ENCODE results near the gene ZFAND2B. TPM values are rescaled to one million over a fixed set of nuclear protein-coding genes. Genes with fewer than 3 reads are reported as not detected.

The ZFAND2B gene, protein sequence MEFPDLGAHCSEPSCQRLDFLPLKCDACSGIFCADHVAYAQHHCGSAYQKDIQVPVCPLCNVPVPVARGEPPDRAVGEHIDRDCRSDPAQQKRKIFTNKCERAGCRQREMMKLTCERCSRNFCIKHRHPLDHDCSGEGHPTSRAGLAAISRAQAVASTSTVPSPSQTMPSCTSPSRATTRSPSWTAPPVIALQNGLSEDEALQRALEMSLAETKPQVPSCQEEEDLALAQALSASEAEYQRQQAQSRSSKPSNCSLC
- total RNA-seq: 24.5 and 25.9 TPM in 2 replicates

DNA sequence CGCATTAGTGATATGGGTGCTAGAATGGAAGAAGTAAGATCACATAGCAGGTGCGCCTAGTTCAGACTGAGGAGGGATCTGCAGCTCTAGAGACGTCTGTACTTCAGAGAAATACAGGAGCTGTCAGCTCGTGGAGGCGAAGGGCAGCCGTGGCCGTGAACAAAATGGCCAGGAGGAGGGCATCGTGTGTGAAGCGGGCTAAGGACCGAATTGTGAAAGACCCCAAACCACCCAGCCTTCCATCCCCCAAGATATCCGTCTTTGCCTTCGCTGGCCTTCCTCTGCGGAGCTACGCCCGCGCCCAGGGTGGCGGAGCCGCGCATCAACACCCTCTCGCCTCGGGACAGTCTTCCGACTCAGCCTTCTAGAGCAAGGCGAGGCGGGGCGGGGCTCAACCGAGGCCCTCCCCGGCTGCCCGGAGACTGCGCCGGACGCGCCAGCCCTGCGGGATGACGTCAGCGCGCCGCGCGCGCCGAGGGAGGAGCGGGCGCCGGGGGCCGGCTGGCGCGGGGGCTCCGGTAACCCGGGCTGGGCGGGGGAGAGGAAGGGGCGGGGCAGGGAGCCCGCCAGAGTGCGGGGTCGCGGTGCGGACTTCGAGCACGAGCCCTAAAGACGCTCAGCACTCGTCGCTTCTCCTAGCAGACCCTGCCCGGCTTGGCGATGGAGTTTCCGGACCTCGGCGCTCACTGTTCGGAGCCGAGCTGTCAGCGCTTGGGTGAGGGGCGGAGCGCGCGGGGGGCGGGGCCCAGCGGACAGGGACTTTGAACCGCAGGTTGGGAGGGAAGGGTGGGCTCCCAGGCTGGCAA lies at the start of gene ZFAND2B:
Gene ZFAND2B (plus strand): TSS at position 455 of the 806 bp plus-strand sequence. CDS start 206 bp downstream, at position 661.

DNA sequence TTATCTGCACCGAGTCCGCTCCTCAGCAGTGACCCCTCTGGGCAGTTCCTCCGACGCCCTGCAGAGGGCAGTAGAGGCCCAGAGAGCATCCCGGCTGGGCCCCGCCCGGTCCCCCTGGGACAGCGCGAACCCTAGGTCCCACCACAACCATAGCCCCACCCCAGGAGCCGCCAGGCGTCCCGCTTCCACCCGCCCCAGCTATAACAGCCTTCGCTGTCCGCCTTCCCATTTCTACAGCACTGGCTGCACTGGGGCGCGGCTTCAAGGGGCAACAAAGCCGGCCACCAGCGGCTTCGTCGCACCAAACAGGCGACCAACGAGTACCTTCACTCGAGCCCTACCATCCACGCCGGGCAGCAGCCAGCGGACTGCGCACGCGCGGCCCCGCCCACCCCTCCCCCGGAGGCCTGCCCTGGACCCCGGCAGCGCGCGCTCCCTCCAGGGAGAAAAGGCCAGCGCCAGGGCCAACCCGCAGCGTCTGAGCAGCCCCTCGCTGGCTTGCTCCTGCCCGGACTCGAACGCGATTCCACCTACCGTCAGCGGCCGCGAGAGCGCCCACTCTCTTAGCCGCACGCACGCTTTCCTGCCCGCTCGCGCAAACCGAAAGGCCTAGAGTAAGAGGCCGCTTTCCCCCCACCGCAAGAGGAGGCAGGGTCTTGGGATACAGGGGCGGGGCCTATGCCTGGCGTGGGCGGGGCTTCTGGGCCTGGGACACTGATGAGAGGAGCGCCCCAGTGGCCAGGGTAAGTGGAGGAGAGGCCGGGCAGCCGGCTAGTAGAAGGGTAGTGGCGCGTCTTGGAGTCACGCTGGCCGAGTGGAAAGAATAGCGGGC lies 46.2 kb upstream of the ZFAND2B start, which contains the start of gene NHEJ1:
Gene NHEJ1 (minus strand): TSS at position 630 of the 832 bp plus-strand sequence. CDS start 2,453 bp downstream, outside the sequence.

DNA sequence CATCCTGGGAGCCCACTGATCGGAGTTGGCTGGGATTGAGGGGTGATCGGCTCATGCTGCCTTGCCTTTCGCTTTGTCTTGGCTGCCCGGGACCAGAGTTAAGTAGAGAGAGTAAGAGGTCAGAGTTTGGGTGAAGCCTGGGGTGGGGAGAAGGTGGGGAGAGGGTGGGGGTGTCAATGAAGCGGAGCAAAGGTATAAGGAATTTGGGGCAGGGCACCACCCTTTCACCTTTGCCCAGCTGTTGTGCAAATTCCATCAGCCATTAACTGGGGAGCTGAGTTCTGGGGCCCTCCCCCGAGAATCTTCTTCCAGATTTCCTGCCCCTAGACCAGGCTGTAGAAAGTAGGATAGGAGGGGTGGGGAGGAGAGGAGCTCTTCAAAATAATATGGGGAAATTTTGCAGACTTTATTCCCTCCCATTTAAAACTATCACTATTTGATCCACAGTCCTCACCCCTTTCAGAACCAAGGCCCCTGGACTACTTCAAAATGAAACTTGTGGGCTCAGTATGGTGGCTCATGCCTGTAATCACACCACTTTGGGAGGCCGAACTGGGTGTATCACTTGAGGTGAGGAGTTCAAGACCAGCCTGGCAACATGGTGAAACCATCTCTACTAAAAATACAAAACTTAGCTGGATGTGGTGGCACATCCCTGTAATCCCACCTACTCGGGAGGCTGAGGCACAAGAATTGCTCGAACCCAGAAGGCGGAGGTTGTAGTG lies 36.5 kb upstream of the ZFAND2B start, which contains the start of gene SLC23A3:
Gene SLC23A3 (minus strand): TSS at position 100 of the 725 bp plus-strand sequence. CDS start 45 bp downstream, at position 55.

DNA sequence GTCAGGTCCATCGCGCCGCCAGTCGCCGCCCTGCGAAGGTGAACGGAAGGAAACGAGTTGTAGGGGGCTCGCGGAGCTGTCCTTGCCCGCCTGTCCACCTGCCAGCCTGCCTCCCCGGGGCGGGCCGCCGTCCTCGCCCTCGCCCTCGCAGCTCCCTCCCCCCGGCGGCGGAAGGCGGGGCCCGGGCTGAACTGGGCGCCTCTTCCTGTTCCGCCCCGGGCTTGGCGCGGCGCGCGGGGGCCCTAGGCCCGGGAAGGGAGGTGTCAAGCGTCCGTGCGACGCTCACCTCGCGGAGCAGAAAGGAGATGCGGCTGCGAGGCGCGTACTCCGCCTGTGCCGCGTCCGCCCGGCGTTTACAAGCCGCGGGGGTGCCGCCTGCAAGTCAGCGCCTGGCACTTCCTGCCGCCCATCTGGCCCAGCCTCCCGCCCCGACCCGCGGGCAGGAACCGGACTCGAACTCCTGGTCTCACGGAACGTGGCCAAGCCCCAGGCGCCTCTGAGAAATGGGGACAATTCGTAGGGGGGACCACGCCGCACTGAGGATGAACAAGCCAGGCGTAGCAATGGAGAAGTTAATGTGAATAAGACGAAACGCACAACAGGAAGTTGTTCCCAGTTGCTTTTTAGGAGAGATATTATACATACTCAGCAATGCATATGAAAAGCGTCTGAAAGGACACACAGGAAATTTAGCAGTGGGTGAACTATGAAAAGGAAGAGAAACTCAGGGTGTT lies 29.6 kb upstream of the ZFAND2B start, which contains the start of gene CNPPD1:
Gene CNPPD1 (minus strand): TSS at position 108 of the 734 bp plus-strand sequence. CDS start 97 bp downstream, at position 11.

DNA sequence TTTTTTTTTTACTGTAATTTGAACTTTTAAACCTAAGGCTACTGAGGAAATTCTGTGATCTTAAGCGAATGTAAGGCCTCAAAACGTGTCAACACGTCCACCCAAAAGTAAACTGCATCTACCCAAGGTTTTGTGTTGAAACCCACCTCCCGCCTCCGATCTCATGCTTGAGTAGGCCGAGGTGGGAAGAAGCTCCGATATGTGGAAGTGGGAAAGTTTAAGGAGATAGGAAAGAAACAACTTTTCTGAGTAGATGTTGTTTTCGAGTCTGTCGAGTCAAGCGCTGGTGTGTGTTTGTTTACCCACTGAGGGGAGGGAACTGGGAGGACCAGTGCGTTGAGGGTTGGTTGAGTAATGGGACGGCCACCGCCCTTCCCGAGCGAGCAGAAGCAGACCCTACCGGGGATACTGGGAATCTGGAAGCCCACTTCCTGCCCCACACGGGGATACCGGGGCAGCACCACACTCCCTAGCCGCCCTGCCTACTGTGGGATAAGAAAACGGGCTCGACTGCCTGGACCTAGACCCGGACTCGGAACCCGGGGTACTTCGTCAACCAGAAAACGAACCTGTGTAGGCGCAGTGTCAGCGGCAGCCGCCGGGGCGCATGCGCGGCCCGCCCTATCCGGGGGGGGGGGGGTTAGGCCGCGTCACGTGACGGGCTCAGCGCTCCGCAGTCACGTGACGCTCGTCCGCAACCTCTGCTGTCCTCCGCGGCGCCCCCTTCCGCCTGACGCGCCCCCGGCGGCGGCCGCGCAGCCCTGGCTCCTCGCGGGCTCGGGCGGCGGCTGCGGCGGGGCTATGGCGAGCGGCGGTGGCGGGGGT lies 28.8 kb upstream of the ZFAND2B start, which contains the start of gene RETREG2:
Gene RETREG2 (plus strand): TSS at position 724 of the 825 bp plus-strand sequence. CDS start 78 bp downstream, at position 802.

DNA sequence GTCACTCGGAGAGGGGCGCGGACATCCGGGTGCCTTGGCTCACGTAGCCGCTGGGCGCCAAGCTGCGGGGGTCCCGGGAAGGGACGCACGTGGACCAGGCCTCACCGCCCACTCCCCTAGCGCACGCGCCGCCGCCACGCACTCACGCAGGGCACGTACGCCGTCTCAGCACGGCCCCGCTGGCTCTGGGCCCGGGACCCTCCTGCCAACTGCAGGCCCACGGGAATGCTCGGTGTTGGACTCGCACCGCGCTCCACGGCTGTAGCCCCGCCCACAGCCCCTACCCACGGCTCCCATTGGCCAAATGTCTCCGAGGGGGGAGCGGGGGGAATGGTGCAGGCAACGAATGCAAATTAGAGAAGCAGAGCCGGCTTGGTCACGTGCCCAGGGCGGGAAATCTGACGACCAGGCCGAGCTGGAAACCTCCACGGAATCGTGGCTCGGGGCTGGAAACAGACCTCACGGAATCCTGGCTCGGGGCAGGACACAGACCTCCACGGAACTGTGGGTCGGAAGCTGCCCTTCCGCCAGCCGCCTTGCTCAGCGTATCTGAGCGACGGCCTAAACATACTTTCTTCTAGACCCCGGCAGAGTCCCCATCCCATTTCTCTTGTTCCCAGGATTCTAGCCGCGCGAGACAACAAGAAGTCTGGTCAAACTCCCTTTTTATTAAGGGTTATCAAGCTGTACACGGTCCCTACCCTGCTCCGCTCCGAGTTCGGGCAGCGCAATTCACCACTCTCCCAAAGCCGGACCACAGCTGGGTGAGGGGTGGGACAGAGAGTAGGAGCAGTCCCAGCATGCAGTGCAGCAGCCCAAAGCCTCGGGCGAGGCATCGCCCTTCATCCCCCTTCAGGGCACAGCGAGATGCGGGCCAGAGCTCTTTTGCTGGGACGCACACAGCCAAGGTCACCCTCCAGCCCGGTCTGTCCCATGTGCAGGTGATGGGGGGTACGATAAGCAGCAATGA lies 12.4 kb downstream of the ZFAND2B start, which contains the start of gene ABCB6:
Gene ABCB6 (minus strand): TSS at position 227 of the 970 bp plus-strand sequence. CDS start 285 bp downstream, outside the sequence.

DNA sequence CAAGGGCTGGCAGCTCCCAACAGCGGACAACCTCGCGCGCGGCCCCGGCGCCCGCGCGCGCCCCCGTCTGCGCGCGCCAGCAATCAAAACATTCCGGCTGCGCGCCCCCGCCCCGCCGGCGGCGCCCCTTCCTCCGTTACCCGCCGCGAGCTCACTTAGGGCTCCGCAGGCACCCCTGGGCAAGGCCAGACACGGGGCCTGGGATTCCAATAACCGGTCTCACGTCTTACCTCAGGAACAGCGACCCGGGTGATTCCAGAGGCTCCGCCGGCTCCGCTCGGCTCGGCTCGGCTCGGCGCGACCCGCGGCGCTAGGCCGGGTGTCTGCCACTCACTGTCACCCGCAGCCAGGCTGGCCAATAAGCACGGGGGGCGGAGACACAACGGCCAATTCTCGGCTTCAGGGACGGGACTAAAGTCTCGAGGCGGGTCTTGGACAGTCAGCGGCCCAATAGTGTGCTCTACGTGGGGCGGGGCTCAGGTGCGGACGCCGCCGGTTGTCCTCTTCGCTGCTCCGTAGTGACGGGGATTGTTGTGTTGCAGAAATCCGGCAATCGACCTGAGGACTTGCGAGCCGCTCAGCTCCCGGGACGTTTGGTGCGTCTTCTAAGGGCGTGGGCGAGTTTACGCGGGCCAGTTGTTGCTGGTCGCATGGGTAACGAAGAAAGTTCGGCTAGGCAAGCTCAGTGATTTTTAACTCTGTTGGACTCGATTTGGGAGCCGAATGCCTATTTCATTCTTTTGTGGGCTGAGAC lies 22.9 kb downstream of the ZFAND2B start, which contains the start of the genes ANKZF1 and ATG9A:
Gene ANKZF1 (plus strand): TSS at position 502 of the 754 bp plus-strand sequence. CDS start 452 bp downstream, outside the sequence.
Gene ATG9A (minus strand): TSS at position 332 of the 754 bp plus-strand sequence. CDS start 1,612 bp downstream, outside the sequence.

DNA sequence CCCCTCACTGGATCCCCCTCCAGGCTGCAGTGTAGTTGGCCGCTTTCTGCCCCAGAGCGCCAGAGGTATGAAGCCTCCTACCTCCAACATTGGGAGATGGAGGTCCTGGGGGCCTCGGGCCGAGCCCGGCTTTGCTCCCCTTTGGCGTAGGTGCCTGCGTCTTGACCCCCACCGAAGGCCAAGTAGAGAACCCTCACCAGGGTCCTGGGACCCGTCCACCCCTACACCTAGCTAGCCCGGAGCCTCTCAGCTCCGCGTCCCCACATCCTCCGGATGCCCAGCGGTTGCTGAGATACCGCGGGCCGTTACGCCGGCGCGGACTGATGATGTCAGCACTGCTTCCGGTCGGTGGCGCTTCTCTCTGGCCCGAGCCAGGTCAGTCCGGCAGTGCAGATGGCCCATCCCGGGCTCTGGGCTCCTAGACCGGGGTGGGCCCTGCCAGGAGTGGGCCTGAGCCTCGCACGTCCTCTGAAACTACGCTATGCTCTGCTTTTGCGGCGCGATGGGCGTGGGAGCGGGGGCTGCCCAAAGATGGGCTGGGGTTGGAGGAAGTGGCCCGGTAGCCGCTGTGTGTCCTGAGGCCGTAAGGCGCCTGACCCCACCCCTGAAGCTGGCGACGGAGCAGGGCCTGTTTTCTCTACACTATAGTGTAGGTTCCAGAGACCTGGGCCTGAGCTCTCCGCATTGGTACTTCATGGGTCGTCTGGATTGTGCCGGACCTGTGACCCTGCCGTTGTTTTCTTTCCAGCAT lies 38.7 kb downstream of the ZFAND2B start, which contains the start of the genes GLB1L and STK16:
Gene GLB1L (minus strand): TSS at position 297 of the 751 bp plus-strand sequence. CDS start 1,871 bp downstream, outside the sequence.
Gene STK16 (plus strand): TSS at position 332 of the 751 bp plus-strand sequence. CDS start 521 bp downstream, outside the sequence.

DNA sequence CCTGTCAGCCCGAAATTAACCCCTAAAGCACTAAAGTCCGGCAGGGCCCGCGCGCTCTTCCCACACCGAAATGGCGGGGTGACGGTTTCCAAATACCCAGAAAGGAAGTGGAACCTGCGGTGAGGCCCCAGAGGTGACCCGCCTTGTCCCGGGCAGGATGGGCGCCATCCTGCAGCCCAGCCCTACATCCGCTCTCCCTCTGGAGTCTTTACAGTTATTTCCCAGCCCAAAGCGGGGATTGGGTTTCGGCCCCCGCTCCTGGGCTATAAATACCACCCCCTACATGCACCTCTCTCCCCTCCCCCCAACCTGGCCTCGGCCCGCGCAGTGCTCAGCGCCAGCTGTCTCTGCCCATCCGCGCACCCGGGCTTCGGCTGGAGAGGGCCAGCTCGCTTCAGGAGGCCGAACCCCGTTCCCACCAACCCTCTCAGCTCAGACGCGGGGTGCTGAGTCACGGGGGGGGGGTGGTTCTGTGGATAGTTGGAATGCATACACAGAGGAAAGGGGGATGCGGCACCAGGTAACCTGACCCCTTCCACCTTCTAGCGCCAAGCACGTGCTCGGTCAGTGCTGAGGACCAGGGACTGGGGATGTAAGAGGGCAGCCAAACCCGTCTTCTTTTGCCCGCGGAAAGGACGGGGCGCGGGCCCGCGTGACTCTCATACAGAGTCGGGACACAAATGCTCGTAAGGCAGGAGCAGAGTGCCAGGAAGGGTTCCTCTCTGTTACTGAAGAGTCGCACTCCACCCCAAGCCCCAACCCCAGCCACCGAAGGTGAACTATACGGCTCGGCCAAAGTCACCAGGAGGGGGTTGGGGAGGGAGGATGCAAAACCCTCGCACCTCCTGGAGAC lies 46.5 kb downstream of the ZFAND2B start, which contains the start of gene TUBA4B:
Gene TUBA4B (plus strand): TSS at position 344 of the 853 bp plus-strand sequence. CDS start 165 bp downstream, at position 509.

DNA sequence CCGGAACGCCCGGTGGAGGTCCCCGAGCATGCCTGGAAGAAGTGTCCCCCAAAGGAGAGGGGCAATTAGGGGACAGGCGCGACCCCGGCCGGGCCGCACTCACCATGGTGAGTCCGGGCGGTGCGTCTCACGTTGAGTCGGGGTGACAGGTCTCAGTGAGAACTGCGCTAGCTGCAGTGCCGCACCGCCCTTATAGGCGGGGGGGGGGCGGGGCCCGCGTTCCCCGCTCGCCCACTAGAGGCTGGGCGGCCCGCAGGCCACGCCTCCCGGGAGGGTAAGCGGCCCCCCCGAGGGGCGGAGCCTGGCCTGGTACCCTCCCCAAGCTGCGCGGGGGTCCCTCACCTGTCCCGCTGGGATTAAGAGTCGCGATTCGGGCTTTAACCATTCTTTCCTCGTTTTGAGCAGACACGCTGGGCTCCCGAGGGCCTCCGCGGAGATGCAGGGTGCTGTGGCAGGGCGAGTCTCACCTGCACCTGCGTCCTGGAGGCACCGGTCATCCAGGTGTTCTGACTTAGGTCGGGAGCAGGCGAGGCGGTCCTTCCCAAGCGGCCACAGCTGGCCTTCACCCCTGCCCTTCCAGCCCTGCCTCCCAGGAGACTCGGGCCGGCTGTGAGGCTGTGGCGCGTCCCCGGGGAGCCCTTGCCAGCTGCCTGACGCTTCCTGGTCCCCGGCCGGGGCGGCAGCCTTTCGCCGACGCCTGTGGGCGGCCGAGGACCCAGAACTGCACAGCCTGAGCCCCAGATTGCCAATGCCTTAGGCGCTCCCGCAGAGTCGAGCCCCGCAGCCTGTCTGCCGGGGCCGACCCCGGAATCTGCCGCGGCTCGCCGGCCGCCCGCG lies 47.4 kb downstream of the ZFAND2B start, which contains the start of gene TUBA4A:
Gene TUBA4A (minus strand): TSS at position 166 of the 837 bp plus-strand sequence. CDS start 60 bp downstream, at position 106.

